Measurements from ENCODE around the gene CEP76. TPM values are rescaled to one million over a fixed set of nuclear protein-coding genes. Genes with fewer than 3 reads are reported as not detected.

CEP76 gene
- 11.8 and 19.2 TPM in 2 replicates for total RNA-seq (2014; rRNA removed; shearing (Covaris generic))
- 8.0 and 11.1 TPM in 2 replicates for polyA plus RNA-seq (2015; cell fraction: cytosol; rRNA removed)
- polyA plus RNA-seq (2015; cell fraction: nucleus; rRNA removed) = 12.3 and 16.4 TPM in 2 replicates

GRCh38 chr18:12702221-12703095, at the start of gene CEP76, which contains the start of gene PSMG2:
TSS of gene CEP76 (minus strand) at chr18:12702723. CDS start at chr18:12702548, 175 bp downstream.
TSS of gene PSMG2 (plus strand) at chr18:12703042. CDS start at chr18:12703108, 66 bp downstream.
- peak; percentile 85 for DNase-seq (ENCODE audit: low read depth)

GRCh38 chr18:12751891-12752290, 49.4 kb upstream of the CEP76 start:
- no peak for DNase-seq (ENCODE audit: low read depth)

- DNase-seq (ENCODE audit: low read depth) = no peak
Measured at GRCh38 chr18:12751503-12751884, 49.0 kb upstream of the CEP76 start.

- DNase-seq (ENCODE audit: low read depth) = no peak
Measured at GRCh38 chr18:12750715-12751502, 48.4 kb upstream of the CEP76 start.

GRCh38 chr18:12750076-12750714, 47.7 kb upstream of the CEP76 start:
- DNase-seq (ENCODE audit: low read depth) = no peak

GRCh38 chr18:12749121-12749520, 46.6 kb upstream of the CEP76 start:
- no peak for DNase-seq (ENCODE audit: low read depth)

- no peak for DNase-seq (ENCODE audit: low read depth)
Measured at GRCh38 chr18:12748671-12749070, 46.1 kb upstream of the CEP76 start.

GRCh38 chr18:12747530-12748315, 45.2 kb upstream of the CEP76 start:
- DNase-seq (ENCODE audit: low read depth) = no peak

- DNase-seq (ENCODE audit: low read depth) = no peak
Measured at GRCh38 chr18:12745095-12745795, 42.7 kb upstream of the CEP76 start.

GRCh38 chr18:12744103-12744502, 41.6 kb upstream of the CEP76 start:
- peak; percentile 72 for DNase-seq (ENCODE audit: low read depth)

GRCh38 chr18:12742453-12742852, 39.9 kb upstream of the CEP76 start:
- DNase-seq (ENCODE audit: low read depth) = peak; percentile 67

- peak; percentile 68 for DNase-seq (ENCODE audit: low read depth)
Measured at GRCh38 chr18:12741351-12741750, 38.8 kb upstream of the CEP76 start.

GRCh38 chr18:12737243-12737902, 34.9 kb upstream of the CEP76 start:
- DNase-seq (ENCODE audit: low read depth) = no peak

- peak; percentile 64 for DNase-seq (ENCODE audit: low read depth)
Measured at GRCh38 chr18:12726774-12727550, 24.4 kb upstream of the CEP76 start.

GRCh38 chr18:12726331-12726730, 23.8 kb upstream of the CEP76 start:
- DNase-seq (ENCODE audit: low read depth) = no peak

GRCh38 chr18:12722731-12723130, 20.2 kb upstream of the CEP76 start:
- DNase-seq (ENCODE audit: low read depth) = no peak

- DNase-seq (ENCODE audit: low read depth) = no peak
Measured at GRCh38 chr18:12721495-12722275, 19.2 kb upstream of the CEP76 start.

- no peak for DNase-seq (ENCODE audit: low read depth)
Measured at GRCh38 chr18:12711446-12711845, 8.9 kb upstream of the CEP76 start.

All from HT1080 (cell line).